Neural progenitor cell (in vitro differentiated cells): ENCODE measurements around the gene AKAP6.

Source experiments
- EZH2 ChIP-seq: fragments of 200-600 bp; sonication (generic); IDR thresholded peaks from 2 replicates; pipeline ENCODE4 v1.6.1; 2017; ENCODE audit warnings: antibody characterized with exemption, mild to moderate bottlenecking, moderate library complexity
- EZH2phosphoT487 ChIP-seq: fragments of 200-600 bp; sonication (generic); IDR thresholded peaks from 2 replicates; pipeline ENCODE4 v1.6.1; 2017; ENCODE audit warnings: antibody characterized with exemption
- TF ChIP-seq, protein P1 (sequence below): fragments of 200-600 bp; sonication (generic); IDR thresholded peaks from 2 replicates; pipeline ENCODE4 v1.5.1; 2017; ENCODE audit warnings: antibody characterized with exemption, mild to moderate bottlenecking

DNA sequence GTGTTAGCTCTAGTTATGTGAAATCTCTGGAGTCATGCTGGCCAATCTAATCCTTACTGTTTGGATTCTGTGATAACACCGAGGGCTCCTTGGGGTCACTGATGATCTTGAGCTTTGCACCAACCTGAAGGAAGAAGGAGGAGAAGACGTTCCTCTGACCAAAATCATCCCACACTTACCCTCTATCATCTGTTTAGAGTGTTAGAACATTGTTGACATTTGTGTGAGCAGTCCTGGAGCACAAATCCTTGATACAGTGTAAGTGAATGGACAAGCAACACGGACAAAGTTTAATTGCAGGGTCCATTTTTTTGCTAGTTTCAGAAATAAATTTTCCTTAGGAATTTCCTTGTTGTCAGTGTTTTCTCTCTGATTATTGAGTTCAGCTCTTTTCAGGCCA, 181.7 kb downstream of the AKAP6 start:
- TF ChIP-seq, protein P1, sequence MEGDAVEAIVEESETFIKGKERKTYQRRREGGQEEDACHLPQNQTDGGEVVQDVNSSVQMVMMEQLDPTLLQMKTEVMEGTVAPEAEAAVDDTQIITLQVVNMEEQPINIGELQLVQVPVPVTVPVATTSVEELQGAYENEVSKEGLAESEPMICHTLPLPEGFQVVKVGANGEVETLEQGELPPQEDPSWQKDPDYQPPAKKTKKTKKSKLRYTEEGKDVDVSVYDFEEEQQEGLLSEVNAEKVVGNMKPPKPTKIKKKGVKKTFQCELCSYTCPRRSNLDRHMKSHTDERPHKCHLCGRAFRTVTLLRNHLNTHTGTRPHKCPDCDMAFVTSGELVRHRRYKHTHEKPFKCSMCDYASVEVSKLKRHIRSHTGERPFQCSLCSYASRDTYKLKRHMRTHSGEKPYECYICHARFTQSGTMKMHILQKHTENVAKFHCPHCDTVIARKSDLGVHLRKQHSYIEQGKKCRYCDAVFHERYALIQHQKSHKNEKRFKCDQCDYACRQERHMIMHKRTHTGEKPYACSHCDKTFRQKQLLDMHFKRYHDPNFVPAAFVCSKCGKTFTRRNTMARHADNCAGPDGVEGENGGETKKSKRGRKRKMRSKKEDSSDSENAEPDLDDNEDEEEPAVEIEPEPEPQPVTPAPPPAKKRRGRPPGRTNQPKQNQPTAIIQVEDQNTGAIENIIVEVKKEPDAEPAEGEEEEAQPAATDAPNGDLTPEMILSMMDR = no peak
- TF ChIP-seq EZH2 (no peak), EZH2phosphoT487 (no peak)
